ENCODE data around the gene ALDH1B1. TPM values are rescaled to one million over a fixed set of nuclear protein-coding genes. Genes with fewer than 3 reads are reported as not detected.

Gene ALDH1B1
- total RNA-seq, 1 experiment from 2014 or later, result 35.7 TPM

GRCh38 chr9:38406476-38407186 lies 14.1 kb downstream of the ALDH1B1 start:
- Mint-ChIP-seq H3K27me3 (ENCODE audit: insufficient read depth, unreplicated experiment) (peaks cover 10% of the 10 kb centered on the region), H3K4me1 (ENCODE audit: low read depth, unreplicated experiment) (no peaks in the 10 kb centered on the region), H3K4me3 (ENCODE audit: unreplicated experiment) (no peak overlapping the region), H3K9me3 (ENCODE audit: unreplicated experiment) (no peaks in the 10 kb centered on the region), H3K27ac (ENCODE audit: unreplicated experiment) (no peak overlapping the region), H3K36me3 (ENCODE audit: insufficient read depth, unreplicated experiment) (no peaks in the 10 kb centered on the region)
- Histone ChIP-seq H3K36me3 (ENCODE audit: control insufficient read depth, insufficient read depth, low read length) (no peaks in the 10 kb centered on the region), H3K4me1 (no peaks in the 10 kb centered on the region; the same call in 1 of the 2 replicates), H3K4me3 (ENCODE audit: low read depth, low read length) (no peak overlapping the region), H3K27me3 (replicated peaks; ENCODE audit: control insufficient read depth, insufficient read depth, low read length) (no peaks in the 10 kb centered on the region; the same call in 1 of the 2 replicates), H3K9me3 (no peaks in the 10 kb centered on the region)
- ChIA-PET CTCF (no interaction called here), POLR2A (no interaction called here)
- no peak for TF ChIP-seq CTCF (IDR thresholded peaks at IDR 0.05; ENCODE audit: insufficient read depth in 1 of 2, low read depth in 1 of 2, low read length in 1 of 2, severe bottlenecking in 1 of 2, unreplicated experiment in 1 of 2)
- no peak for DNase-seq
- BruUV-seq (replicated peaks), result no TSS peak
- intact Hi-C loops (cut with micrococcal nuclease; ENCODE audit: unreplicated experiment), result no loop called here

GRCh38 chr9:38408719-38409118 lies 16.2 kb downstream of the ALDH1B1 start:
- peaks cover 11% of the 10 kb centered on the region for H3K4me1 Mint-ChIP-seq (ENCODE audit: low read depth, unreplicated experiment)
- ChIA-PET POLR2A (no interaction called here), CTCF (no interaction called here)
- intact Hi-C loops (cut with micrococcal nuclease; ENCODE audit: unreplicated experiment), result no loop called here
- no peaks in the 10 kb centered on the region for H3K36me3 ChIP-seq (ENCODE audit: control insufficient read depth, insufficient read depth, low read length)
- H3K27me3 Mint-ChIP-seq (ENCODE audit: insufficient read depth, unreplicated experiment), result peaks cover 5% of the 10 kb centered on the region
- H3K36me3 Mint-ChIP-seq (ENCODE audit: insufficient read depth, unreplicated experiment), result no peaks in the 10 kb centered on the region
- no peak overlapping the region for H3K27ac Mint-ChIP-seq (ENCODE audit: unreplicated experiment)
- peaks cover 11% of the 10 kb centered on the region for H3K4me1 ChIP-seq
- no TSS peak for BruUV-seq (replicated peaks)
- H3K4me3 ChIP-seq (ENCODE audit: low read depth, low read length), result no peak overlapping the region
- no peak for TF ChIP-seq CTCF (IDR thresholded peaks at IDR 0.05; ENCODE audit: insufficient read depth in 1 of 2, low read depth in 1 of 2, low read length in 1 of 2, severe bottlenecking in 1 of 2, unreplicated experiment in 1 of 2)
- DNase-seq, result no peak
- H3K4me3 Mint-ChIP-seq (ENCODE audit: unreplicated experiment), result no peak overlapping the region
- no peaks in the 10 kb centered on the region for H3K9me3 Mint-ChIP-seq (ENCODE audit: unreplicated experiment)
- no peaks in the 10 kb centered on the region for H3K9me3 ChIP-seq
- H3K27me3 ChIP-seq (replicated peaks; ENCODE audit: control insufficient read depth, insufficient read depth, low read length), result no peaks in the 10 kb centered on the region

- BruUV-seq (replicated peaks), result no TSS peak
- Histone ChIP-seq H3K27me3 (replicated peaks; ENCODE audit: control insufficient read depth, insufficient read depth, low read length) (no peaks in the 10 kb centered on the region), H3K9me3 (no peaks in the 10 kb centered on the region), H3K4me1 (peaks cover 11% of the 10 kb centered on the region), H3K4me3 (ENCODE audit: low read depth, low read length) (no peak overlapping the region), H3K36me3 (ENCODE audit: control insufficient read depth, insufficient read depth, low read length) (no peaks in the 10 kb centered on the region)
- DNase-seq, result no peak
- CTCF ChIA-PET, result no interaction called here
- peaks cover 11% of the 10 kb centered on the region for H3K4me1 Mint-ChIP-seq (ENCODE audit: low read depth, unreplicated experiment)
- no peak overlapping the region for H3K4me3 Mint-ChIP-seq (ENCODE audit: unreplicated experiment)
- H3K36me3 Mint-ChIP-seq (ENCODE audit: insufficient read depth, unreplicated experiment), result no peaks in the 10 kb centered on the region
- no peak overlapping the region for H3K27ac Mint-ChIP-seq (ENCODE audit: unreplicated experiment)
- H3K27me3 Mint-ChIP-seq (ENCODE audit: insufficient read depth, unreplicated experiment), result no peaks in the 10 kb centered on the region
- POLR2A ChIA-PET, result no interaction called here
- no peak for TF ChIP-seq CTCF (IDR thresholded peaks at IDR 0.05; ENCODE audit: insufficient read depth in 1 of 2, low read depth in 1 of 2, low read length in 1 of 2, severe bottlenecking in 1 of 2, unreplicated experiment in 1 of 2)
- intact Hi-C loops (cut with micrococcal nuclease; ENCODE audit: unreplicated experiment), result loop anchor here (2.0 kb wide), 1 partner anchor 20 kb away; no protein-coding TSS in a partner anchor
- H3K9me3 Mint-ChIP-seq (ENCODE audit: unreplicated experiment), result no peaks in the 10 kb centered on the region
Measured at GRCh38 chr9:38412751-38413150, 20.2 kb downstream of the ALDH1B1 start.

Data from Caco-2 (cell line).